Smooth muscle cell (in vitro differentiated cells): Measurements from ENCODE around the gene PLCL2. TPM values are rescaled to one million over a fixed set of nuclear protein-coding genes. Genes with fewer than 3 reads are reported as not detected.

Experiments used
- DNase-seq: peaks from one replicate; lab custom pipeline; 2025; ENCODE audit not compliant: unreplicated experiment; lab: John Stamatoyannopoulos, UW
- H2AFZ ChIP-seq: fragments of 200-600 bp; sonication (generic); 2 replicates; pipeline ENCODE4 v1.6.0; 2016; ENCODE audit warnings: antibody characterized with exemption, low read depth, mild to moderate bottlenecking
- H3F3A ChIP-seq: fragments of 200-600 bp; sonication (generic); 2 replicates; pipeline ENCODE4 v1.6.0; 2017; ENCODE audit warnings: antibody characterized with exemption, low read depth
- H3K27ac ChIP-seq: fragments of 200-600 bp; sonication (generic); 2 replicates; pipeline ENCODE4 v1.5.1; 2016; ENCODE audit warnings: low read depth, mild to moderate bottlenecking
- H3K27me3 ChIP-seq: fragments of 200-600 bp; sonication (generic); 2 replicates; pipeline ENCODE4 v1.6.1; 2016; ENCODE audit warnings: low read depth, mild to moderate bottlenecking
- H3K36me3 ChIP-seq: fragments of 200-600 bp; sonication (generic); 2 replicates; pipeline ENCODE4 v1.5.1; 2016; ENCODE audit warnings: low read depth
- H3K4me1 ChIP-seq: fragments of 200-600 bp; sonication (generic); 2 replicates; pipeline ENCODE4 v1.5.1; 2016; ENCODE audit warnings: low read depth
- H3K4me2 ChIP-seq: fragments of 200-600 bp; sonication (generic); 2 replicates; pipeline ENCODE4 v1.6.0; 2016; ENCODE audit warnings: mild to moderate bottlenecking
- H3K4me3 ChIP-seq: fragments of 200-600 bp; sonication (generic); 2 replicates; pipeline ENCODE4 v1.5.1; 2016; ENCODE audit warnings: mild to moderate bottlenecking
- H3K79me2 ChIP-seq: fragments of 200-600 bp; sonication (generic); 2 replicates; pipeline ENCODE4 v1.6.0; 2016; ENCODE audit warnings: low read depth, mild to moderate bottlenecking
- H3K9ac ChIP-seq: fragments of 200-600 bp; sonication (generic); 2 replicates; pipeline ENCODE4 v1.6.0; 2016; ENCODE audit warnings: low read depth
- H3K9me3 ChIP-seq: fragments of 200-600 bp; sonication (generic); replicated peaks from 2 replicates; pipeline ENCODE4 v1.5.1; 2016; ENCODE audit warnings: low read depth
- H4K20me1 ChIP-seq: fragments of 200-600 bp; sonication (generic); 2 replicates; pipeline ENCODE4 v1.6.0; 2016; ENCODE audit warnings: low read depth
- WGBS: methylation state at CpG from one replicate; pipeline ENCODE4 v1.1.7; 2016; ENCODE audit warnings: low lambda C conversion rate; 5-methylcytosine and 5-hydroxymethylcytosine counted together
- polyA plus RNA-seq: library from polyadenylated mRNA; unstranded; fragments of >200 nt; fragmentation: Nextera tagmentation; extraction: Ambion mirVana; gene quantifications from 2 replicates; pipeline ENCODE4 v1.2.1, GENCODE V29; 2016
- total RNA-seq: library from RNA; depleted of rRNA; stranded (reverse); fragments of >200 nt; gene quantifications from 2 replicates; pipeline ENCODE4 v1.2.3, GENCODE V29; 2014
- TF ChIP-seq, protein P1 (sequence below): fragments of 200-600 bp; sonication (generic); IDR thresholded peaks from 2 replicates; pipeline ENCODE4 v1.5.1; 2017; ENCODE audit warnings: borderline replicate concordance, mild to moderate bottlenecking, antibody characterized with exemption; ENCODE audit not compliant: insufficient read depth, poor library complexity, severe bottlenecking

PLCL2 gene
- total and polyA plus RNA-seq, 2 experiments from 2014 or later = 2.1 to 5.0 TPM

DNA sequence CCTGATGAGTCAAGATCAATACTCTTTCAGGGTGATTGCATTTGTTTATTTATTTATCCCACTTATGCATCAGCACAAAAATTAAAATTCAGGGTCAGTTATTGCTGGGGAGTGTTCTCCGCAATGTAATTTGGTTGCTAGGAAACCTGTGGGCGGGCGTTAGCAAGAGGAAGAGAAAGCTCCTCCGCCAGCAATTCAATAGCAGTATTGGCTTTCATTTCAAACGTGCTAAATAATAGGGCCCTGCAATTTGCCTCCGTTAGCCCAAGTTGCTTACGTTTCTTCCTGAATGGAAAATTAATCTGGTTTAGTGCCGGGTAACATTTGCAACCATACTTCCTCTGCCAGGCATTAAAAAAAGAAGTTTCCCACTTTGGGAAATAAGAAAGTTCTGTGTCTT lies 35.5 kb upstream of the PLCL2 start:
- H3K4me2 ChIP-seq = peak overlapping the region; percentile 64
- no peak for DNase-seq

DNA sequence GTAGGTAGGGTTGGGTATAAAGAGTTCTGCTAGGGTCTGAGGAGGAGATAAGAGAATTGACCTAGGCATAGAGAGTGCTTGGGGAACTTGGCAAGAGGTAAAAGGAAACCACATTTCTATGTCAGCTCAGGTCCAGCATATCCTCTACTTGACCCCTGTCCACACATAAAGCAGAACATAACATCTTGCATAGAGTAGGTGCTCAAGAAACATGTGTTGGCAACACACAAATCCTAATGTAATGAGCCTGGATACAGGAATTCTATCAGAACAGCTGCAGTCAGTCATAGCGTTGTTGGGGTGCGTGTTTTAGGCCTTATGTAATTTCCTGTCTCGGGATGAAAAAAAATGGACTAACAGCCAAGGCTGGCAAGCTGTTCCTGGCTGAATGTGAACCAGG lies 35.0 kb upstream of the PLCL2 start:
- no peaks in the 10 kb centered on the region for H3K27me3 ChIP-seq
- H3K9ac ChIP-seq = no peak overlapping the region
- H4K20me1 ChIP-seq = no peaks in the 10 kb centered on the region
- no peak for DNase-seq
- H3F3A ChIP-seq = no peaks in the 10 kb centered on the region
- no peaks in the 10 kb centered on the region for H3K79me2 ChIP-seq
- TF ChIP-seq, protein P1, sequence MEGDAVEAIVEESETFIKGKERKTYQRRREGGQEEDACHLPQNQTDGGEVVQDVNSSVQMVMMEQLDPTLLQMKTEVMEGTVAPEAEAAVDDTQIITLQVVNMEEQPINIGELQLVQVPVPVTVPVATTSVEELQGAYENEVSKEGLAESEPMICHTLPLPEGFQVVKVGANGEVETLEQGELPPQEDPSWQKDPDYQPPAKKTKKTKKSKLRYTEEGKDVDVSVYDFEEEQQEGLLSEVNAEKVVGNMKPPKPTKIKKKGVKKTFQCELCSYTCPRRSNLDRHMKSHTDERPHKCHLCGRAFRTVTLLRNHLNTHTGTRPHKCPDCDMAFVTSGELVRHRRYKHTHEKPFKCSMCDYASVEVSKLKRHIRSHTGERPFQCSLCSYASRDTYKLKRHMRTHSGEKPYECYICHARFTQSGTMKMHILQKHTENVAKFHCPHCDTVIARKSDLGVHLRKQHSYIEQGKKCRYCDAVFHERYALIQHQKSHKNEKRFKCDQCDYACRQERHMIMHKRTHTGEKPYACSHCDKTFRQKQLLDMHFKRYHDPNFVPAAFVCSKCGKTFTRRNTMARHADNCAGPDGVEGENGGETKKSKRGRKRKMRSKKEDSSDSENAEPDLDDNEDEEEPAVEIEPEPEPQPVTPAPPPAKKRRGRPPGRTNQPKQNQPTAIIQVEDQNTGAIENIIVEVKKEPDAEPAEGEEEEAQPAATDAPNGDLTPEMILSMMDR = no peak
- no peak overlapping the region for H2AFZ ChIP-seq
- H3K4me1 ChIP-seq = no peaks in the 10 kb centered on the region
- H3K9me3 ChIP-seq = no peaks in the 10 kb centered on the region
- H3K4me3 ChIP-seq = no peak overlapping the region
- H3K27ac ChIP-seq = no peak overlapping the region
- no peaks in the 10 kb centered on the region for H3K36me3 ChIP-seq
- no peak overlapping the region for H3K4me2 ChIP-seq
- 62% methylated on average over 3 of the region's 3 CpGs for WGBS

More for the DNA sequence above, 35.5 kb upstream of the PLCL2 start:
- Histone ChIP-seq H2AFZ (no peak overlapping the region), H4K20me1 (no peaks in the 10 kb centered on the region), H3K36me3 (no peaks in the 10 kb centered on the region), H3K9me3 (no peaks in the 10 kb centered on the region), H3K9ac (no peak overlapping the region), H3F3A (no peaks in the 10 kb centered on the region), H3K4me3 (no peak overlapping the region), H3K79me2 (no peaks in the 10 kb centered on the region), H3K27ac (no peak overlapping the region), H3K27me3 (no peaks in the 10 kb centered on the region), H3K4me1 (no peaks in the 10 kb centered on the region)
- TF ChIP-seq, protein P1 = no peak
- 62% methylated on average over 8 of the region's 8 CpGs for WGBS

DNA sequence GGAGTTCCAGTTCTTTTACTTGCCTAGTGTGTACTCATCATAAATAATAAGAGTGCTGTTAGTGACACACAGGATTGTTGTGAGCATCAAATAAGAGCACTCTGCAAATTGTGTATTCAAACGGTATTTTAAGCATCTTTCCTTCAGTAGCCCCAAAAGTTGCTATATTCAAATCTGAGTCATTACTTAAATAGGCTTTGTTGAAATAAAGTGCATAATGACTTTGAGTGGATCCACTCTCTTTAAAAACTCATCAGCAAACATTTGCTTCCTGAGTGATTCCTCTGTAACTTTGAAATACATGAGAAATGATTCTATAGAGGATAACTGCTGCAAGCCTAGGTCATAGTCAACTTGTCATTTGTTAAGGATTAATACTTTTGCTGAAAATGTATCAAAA lies 29.3 kb upstream of the PLCL2 start:
- Histone ChIP-seq H3K9me3 (no peaks in the 10 kb centered on the region), H3K27me3 (no peaks in the 10 kb centered on the region), H3K36me3 (no peaks in the 10 kb centered on the region), H3K79me2 (no peaks in the 10 kb centered on the region), H3K4me1 (no peaks in the 10 kb centered on the region), H3K27ac (no peak overlapping the region), H3K4me2 (no peak overlapping the region), H4K20me1 (no peaks in the 10 kb centered on the region), H3K9ac (no peak overlapping the region), H3F3A (no peaks in the 10 kb centered on the region), H2AFZ (no peak overlapping the region), H3K4me3 (no peak overlapping the region)
- no peak for DNase-seq
- TF ChIP-seq, protein P1 = no peak
- 82% methylated on average over 1 of the region's 1 CpG for WGBS

DNA sequence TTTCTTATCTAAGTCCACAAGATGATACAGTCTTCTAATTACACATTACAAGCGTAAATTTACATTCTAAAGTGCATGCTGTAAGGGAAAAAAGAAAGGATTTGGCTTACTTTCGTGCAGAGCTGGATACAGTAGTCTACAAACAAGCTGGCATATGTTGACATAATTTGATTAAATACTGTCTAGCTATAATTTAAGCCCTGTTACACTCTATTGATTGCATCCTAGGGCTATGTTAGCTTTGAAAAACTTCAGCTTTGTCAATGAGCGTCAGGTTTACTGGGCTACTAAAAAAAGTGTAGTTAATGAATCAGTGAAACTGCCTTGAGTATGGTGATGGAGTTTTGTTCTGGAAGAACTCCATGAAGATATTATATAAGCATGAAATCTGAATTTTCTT lies 24.5 kb upstream of the PLCL2 start:
- WGBS = 76% methylated on average over 3 of the region's 3 CpGs
- H3K36me3 ChIP-seq = no peaks in the 10 kb centered on the region
- no peak for DNase-seq
- no peak overlapping the region for H3K4me2 ChIP-seq
- H4K20me1 ChIP-seq = no peaks in the 10 kb centered on the region
- H3K4me3 ChIP-seq = no peak overlapping the region
- TF ChIP-seq, protein P1 = no peak
- no peaks in the 10 kb centered on the region for H3K79me2 ChIP-seq
- no peaks in the 10 kb centered on the region for H3F3A ChIP-seq
- H3K27me3 ChIP-seq = no peaks in the 10 kb centered on the region
- no peak overlapping the region for H3K27ac ChIP-seq
- H3K9ac ChIP-seq = no peak overlapping the region
- no peaks in the 10 kb centered on the region for H3K4me1 ChIP-seq
- H3K9me3 ChIP-seq = no peaks in the 10 kb centered on the region
- H2AFZ ChIP-seq = no peak overlapping the region
